C1 segment of cervical spinal cord (tissue), 14 donors: ENCODE measurements around the gene SSNA1.

ENCODE experiments used
- DNase-seq, 14 donors: peaks; one replicate each; lab custom pipeline; 2025; lab: John Stamatoyannopoulos, UW

Gene SSNA1

DNA sequence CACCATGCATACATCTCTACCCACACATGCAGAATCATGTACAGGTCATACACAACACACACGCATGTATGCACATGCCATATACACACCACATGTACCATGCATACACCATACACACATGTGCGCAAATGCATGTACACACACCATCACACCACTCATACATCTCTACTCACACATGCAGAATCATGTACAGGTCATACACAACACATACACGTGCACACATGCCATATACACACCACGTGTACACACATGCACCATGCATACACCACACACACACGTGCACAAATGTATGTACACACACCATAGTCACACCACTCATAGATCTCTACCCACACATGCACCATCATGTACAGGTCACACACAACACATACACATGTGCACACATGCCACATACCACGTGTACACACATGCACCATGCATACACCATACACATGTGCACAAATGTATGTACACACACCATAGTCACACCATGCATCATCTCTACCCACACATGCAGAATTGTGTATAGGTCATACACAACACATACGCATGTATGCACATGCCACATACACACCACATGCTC lies 35.6 kb upstream of the SSNA1 start:
- DNase-seq, result no peak

DNA sequence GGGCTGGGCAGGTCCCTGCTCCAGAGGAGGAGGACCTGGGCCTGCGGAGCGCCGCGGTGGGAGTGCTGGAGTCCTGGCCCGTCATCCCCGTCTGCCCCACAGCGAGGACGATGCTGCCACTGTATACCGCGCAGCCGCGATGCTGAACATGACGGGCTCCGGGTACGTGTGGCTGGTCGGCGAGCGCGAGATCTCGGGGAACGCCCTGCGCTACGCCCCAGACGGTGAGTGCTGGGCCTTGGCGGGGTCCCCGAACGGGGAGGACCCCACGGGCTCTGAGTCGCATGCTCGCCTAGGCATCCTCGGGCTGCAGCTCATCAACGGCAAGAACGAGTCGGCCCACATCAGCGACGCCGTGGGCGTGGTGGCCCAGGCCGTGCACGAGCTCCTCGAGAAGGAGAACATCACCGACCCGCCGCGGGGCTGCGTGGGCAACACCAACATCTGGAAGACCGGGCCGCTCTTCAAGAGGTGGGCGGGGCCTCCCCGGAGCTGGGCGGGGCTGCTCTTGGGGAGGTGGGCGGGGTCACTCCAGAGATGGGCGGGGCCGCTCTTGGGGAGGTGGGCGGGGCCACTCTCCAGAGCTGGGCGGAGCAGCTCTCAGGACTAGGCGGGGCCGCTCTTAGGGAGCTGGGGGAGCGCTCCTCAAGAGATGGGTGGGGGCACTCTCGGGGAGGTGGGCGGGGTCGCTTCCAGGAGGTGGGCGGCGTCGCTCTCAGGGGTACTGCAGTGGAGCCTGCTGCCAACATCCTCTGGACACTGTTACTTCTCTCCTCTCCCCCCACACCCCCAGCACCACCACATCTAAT lies 31.7 kb upstream of the SSNA1 start:
- no peak for DNase-seq

DNA sequence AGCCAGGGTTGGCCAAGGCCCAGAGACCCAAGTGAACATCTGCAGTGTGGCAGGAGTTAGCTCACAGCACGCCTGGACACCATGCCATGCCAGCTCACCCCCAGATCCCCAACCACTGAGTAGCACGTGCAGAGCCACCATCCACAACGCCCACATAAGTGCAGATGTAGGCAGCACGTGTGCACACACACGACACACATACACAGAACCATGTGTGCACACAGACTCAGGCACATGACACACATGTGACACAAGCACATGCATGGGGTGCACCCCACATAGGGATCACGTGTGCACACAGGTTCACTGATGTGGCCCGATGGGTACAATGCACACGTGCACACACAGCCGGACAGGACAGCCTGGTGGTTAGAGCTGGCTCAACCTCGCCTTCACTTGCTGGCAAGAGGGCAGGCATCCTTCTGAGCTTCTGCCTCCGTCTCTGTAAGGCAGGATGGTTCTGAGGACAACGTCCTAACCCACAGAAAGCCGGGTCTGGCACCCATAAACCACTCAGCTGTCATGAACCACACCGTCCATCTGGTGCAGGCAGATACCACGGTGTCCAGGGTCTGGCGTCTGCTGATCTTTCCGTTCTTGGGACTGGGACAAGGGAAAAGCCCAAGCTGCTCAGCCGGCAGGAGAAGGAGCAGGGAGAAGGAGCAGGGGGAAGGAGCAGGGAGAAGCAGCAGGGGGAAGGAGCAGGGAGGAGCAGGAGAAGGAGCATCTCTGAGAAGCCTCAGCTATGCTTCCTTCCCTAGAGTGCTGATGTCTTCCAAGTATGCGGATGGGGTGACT lies 30.7 kb upstream of the SSNA1 start:
- DNase-seq, result peak in 1 of 14 donors; percentile 92

DNA sequence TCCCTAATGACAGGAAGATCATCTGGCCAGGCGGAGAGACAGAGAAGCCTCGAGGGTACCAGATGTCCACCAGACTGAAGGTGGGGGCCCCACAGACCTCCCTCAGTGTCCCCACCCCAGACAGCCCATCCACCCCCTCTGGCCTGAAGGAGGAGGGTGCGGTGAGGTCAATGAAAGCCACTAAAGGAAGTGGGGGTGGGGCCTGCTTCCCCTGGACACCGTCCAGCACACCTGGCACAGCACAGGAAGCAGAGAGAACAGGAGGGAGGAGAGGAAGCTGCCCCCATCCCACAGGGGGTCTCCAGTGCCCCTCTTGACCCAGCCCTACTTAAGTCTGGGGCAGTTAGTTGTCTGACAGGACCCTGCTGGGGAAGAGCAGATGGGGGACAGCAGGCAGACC lies 29.9 kb upstream of the SSNA1 start:
- no peak for DNase-seq

DNA sequence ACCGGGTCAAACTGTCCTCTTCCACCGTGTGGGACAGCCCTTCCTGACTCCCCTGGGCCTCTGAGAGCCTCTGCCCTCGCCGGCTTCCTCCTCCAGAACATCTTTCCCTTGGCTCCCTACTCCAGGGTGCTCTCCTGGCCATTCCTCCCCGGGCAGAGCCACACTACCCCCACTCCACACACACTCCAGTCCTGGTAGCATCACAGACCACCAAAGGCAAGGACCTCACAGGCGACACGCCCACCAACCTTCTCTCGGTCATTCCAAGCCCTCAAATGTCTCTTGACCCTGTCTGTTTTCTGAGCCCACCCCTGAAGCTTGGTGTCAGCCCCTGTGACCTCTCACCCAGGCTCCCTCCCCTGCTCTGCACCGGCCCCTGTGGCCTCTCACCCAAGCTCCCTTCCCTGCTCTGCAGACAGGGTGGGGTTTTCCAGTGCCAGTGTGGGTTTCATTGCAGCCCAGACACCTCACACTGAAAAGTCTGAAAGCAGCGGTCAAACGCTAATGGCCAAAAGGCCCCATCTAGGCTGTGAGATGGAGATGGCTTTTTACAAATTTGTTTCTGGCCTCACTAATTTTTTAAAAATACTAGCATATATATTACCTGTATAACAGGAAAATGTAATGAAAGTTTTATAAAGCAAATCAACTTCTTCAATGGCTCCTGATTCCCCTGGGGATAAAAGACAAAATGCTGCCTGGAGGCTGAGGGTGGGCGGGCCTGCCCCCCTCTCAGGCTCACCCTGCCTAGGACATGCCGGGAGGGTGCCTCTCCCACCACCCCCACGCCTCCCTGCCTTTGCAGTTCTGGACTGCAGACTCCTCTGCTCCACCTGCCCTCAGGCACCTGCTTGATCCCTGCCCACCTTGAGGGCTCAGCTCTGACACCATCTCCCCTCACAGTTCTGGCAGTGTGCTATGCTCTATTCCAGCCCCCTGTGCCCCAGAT lies 29.1 kb upstream of the SSNA1 start:
- no peak for DNase-seq

DNA sequence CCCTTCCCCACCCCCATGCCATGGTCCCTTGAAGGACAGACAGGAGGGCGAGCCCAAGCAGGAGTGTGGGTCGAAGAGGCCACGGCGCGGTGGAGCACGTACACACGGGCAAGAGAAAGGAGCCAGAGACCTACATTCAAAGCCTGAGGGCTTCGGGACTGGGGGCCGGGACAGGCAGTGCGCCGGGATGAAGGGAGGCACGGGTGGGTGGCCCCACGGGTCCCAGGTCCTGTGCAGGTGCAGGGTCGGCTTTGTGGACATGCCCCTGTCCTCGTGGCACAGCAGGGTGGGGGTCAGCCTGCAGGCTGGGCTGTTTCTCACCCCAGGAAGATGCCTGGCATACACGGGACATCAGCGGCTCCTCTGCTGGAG lies 28.4 kb upstream of the SSNA1 start:
- no peak for DNase-seq

DNA sequence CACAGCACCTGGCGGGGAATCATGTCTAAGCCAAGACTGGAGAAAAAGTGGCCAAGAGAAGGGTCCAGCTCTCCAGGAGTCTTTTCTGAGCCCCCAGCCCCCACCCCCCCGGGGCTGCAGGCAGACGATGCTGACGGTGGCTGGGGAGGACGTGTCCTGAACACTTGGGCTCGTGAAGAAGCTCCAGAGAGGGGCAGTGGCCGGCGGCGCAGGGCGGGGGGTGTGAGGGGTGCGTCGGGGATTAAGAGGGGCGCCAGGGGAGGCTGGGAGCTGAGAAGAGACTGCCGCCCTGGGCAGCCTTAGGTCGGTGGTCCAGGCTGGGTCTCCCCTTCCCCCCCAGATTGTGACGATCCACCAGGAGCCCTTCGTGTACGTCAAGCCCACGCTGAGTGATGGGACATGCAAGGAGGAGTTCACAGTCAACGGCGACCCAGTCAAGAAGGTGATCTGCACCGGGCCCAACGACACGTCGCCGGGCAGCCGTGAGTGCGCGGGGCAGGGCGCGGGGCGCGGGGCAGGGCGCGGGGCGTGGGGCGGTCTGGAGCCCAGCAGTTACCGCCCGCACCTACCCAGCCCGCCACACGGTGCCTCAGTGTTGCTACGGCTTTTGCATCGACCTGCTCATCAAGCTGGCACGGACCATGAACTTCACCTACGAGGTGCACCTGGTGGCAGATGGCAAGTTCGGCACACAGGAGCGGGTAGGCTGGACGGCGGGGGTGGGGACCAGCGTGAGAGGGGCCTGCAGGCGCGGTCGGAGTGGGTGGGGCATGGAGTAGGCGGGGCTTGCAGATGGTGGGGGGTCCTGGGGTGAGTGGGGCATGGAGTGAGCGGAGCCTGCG lies 27.5 kb upstream of the SSNA1 start:
- no peak for DNase-seq

DNA sequence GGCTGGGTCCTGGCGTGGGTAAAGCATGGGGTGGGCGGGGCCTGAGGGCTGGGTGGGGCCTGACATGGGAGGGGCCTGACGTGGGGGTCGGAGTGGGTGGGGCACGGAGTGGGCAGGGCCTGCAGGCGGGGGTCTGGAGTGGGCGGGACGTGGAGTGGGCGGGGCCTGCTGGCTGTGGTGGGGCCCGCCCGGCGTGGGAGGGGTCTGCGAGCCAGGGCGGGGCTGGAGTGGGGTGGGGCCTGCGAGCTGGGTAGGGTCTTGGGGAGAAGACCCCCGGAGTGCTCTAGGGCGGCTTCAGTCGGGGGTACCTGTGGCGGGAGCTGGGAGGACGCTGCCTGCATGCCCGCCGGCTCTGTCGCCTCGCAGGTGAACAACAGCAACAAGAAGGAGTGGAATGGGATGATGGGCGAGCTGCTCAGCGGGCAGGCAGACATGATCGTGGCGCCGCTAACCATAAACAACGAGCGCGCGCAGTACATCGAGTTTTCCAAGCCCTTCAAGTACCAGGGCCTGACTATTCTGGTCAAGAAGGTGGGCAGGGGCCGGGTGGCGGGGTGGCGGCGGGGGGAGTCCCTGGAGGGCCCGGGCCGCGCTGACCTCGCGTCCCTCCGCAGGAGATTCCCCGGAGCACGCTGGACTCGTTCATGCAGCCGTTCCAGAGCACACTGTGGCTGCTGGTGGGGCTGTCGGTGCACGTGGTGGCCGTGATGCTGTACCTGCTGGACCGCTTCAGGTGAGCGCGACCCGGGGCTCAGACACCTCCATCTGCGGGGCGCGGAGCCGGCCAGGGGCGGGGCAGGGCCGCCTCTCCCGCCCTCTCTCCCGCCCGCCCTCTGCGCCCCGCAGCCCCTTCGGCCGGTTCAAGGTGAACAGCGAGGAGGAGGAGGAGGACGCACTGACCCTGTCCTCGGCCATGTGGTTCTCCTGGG lies 26.7 kb upstream of the SSNA1 start:
- DNase-seq, result no peak

DNA sequence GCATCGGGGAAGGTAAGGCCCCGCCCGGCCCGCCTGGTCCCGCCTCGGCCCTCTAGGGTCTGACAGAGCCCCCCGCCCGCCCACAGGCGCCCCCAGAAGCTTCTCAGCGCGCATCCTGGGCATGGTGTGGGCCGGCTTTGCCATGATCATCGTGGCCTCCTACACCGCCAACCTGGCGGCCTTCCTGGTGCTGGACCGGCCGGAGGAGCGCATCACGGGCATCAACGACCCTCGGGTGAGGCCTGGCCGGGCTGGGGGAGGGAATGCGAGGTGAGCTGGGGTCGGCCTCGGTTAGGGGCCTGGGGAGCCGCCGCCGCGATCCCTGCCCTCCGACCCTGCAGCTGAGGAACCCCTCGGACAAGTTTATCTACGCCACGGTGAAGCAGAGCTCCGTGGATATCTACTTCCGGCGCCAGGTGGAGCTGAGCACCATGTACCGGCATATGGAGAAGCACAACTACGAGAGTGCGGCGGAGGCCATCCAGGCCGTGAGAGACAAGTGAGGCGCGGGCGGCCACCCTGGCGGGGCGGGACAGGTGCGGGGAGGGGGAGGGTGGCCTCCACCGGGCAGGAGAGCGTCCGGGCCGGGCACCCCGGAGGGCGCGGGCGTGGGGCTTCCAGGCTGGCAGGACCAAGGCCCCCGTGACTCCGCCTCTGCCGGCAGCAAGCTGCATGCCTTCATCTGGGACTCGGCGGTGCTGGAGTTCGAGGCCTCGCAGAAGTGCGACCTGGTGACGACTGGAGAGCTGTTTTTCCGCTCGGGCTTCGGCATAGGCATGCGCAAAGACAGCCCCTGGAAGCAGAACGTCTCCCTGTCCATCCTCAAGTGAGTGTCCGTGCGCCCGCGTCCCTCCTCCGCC lies 25.7 kb upstream of the SSNA1 start:
- DNase-seq, result no peak

DNA sequence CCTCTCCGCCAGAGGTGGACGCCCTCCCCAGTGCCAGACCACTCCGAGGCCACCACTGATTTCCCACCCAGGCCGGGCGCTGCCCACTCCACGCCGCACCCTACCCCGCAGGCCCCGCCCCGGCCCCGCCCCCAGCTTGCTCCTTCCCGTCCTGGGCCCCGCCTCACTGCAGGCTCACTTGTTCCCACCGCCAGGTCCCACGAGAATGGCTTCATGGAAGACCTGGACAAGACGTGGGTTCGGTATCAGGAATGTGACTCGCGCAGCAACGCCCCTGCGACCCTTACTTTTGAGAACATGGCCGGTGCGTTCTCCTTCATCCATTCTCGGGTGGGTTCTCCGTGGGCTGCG lies 25.1 kb upstream of the SSNA1 start:
- DNase-seq, result no peak

DNA sequence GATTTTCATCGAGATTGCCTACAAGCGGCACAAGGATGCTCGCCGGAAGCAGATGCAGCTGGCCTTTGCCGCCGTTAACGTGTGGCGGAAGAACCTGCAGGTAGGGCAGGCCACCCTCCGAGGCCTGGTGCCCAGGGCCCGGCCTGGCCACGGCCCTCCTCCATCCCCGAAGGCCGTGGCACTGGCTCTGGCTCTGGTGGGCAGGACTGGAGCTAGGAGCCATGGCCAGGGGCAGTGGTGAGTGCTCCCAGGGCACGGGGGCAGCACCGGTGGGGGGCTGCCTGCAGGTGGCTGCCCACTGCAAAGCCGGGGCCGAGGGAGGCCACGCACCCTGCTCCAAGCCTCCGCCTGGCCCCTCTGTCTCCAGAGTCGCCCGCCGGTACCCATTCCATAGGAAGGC lies 24.7 kb upstream of the SSNA1 start:
- no peak for DNase-seq

DNA sequence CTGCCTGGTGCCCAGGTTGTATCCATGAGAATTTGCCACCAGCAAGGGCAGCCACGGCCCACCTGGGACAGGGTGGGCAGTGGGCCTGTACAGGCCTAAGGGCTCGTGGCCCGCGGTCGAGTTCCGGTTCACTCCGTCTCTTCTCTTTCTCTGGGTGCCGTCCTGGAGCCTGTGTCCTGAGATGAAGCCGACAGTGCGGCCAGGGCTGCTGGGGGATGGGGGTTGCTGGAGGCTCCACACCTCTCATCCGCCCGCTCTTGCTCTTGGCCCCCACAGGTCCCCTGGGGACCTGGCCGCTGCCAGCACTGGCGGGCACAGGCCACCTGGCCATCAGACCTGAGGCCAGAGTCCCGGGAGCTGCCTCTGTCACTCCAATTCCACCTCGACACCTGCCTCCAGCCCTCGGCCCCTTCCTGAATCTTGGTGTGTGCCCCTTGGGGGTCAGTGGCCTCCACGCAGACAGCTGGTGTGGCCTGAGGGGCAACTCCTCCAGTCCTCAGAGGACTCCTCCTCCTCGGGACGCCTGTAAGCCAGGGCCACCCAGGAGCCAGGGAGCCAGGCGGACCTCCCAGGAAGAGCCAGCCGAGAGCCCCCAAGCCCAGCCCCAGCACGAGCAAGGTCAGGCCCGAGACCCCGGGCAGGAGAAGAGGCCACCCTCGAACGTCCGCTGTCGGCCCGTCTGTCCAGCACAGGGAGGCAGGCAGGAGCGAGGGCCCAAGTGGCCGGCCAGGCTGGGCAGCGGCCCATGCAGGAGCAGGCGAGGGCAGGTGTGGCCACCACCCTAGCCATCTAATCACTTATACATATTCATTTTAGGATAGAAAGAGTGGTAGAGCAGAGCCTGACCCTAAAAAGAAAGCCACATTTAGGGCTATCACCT lies 23.9 kb upstream of the SSNA1 start:
- no peak for DNase-seq

DNA sequence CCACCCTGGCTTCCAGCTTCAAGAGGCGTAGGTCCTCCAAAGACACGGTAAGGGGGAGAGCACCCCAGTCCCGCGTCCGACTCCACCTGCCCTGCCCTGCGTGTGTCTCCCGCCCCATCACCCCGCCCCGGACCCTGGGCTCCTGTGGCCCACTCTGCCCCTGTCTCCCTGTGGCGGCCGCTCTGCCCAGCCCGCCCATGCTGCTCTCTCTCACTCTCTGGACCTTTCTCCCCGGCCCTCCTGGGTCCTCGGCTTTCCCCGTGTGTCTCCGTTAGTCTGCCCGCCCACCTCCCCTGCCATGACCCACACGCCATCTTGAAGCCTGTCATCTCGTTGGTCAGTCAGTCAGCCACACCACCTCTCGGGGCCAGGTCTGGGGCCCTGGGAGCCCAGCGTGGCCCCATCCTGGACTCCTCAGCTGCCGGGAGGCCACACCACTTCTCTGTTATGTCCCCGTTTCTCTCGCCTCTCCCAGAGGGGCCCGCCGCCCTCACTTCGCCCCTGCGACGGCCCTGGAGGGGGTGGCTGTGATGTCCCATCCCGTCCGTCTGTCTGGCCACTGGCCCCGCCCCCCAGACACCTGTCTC lies 23.1 kb upstream of the SSNA1 start:
- DNase-seq, result no peak

DNA sequence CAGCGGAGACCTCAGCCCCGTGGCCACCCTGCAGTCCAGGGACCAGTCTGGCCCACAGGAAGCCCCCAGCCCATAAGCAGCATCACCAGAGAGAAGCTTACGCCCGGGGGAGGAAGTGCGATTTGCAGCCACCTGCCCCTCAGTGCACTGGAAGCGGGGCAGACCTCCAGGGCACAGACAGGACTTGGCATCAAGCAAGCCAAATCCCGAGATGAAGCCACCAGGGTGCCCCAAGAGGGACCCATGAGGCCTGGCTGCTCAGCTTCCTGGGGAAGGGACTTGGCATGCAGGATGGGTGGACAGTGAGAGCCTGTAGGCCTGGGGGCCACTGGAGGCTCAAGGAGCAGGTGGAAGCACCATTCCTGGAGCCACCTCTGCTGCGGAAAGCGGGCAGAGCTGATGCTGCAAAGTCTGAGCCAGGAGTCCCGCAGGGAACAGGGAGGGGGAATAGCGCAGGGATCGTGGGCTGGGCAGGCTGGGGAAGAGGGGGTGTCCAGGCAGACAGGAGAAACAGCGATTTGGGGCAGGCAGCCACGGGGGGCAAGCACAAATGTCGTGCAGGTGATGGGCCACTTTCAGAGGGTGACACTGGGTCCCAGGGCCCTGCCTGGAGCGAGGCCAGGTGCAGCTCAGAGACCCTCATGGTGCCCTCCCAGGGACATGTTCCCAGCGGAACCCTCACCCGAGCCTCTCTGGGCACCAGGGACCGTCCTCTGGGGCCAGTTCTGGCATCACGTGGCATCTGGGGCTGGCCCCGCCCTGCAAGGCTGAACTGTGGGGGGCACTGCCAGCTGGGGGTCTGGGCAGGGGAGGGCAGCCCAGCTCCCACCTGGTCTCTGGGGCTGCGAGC lies 21.9 kb upstream of the SSNA1 start:
- DNase-seq, result peak in 1 of 14 donors; percentile 69

DNA sequence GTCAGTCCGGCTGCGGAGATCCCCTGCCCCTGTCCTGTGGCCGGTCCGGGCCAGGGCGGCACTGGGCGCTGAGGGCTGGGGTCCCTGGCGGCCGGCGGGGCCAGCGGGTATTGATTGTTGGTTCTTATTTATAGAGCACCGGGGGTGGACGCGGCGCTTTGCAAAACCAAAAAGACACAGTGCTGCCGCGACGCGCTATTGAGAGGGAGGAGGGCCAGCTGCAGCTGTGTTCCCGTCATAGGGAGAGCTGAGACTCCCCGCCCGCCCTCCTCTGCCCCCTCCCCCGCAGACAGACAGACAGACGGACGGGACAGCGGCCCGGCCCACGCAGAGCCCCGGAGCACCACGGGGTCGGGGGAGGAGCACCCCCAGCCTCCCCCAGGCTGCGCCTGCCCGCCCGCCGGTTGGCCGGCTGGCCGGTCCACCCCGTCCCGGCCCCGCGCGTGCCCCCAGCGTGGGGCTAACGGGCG lies 21.2 kb upstream of the SSNA1 start:
- DNase-seq, result peak in 1 of 14 donors; percentile 45
